Parathyroid adenoma (tissue), 2 donors: ENCODE measurements around the gene SKIC8.

ENCODE experiments used
- H2AFZ ChIP-seq: fragments of 300-600 bp; sonication (generic); one replicate; pipeline ENCODE4 v1.7.0; 2017; ENCODE audit warnings: antibody characterized with exemption, mild to moderate bottlenecking
- H3K27ac ChIP-seq: fragments of 300-600 bp; sonication (generic); one replicate; pipeline ENCODE4 v1.7.0; 2017
- H3K27me3 ChIP-seq: fragments of 300-600 bp; sonication (generic); one replicate; pipeline ENCODE4 v1.7.0; 2017; ENCODE audit warnings: low read length; ENCODE audit not compliant: control insufficient read depth, insufficient read depth
- H3K36me3 ChIP-seq: fragments of 300-600 bp; sonication (generic); one replicate; pipeline ENCODE4 v1.7.0; 2017; ENCODE audit warnings: low read length; ENCODE audit not compliant: control insufficient read depth, insufficient read depth
- H3K4me1 ChIP-seq: fragments of 300-600 bp; sonication (generic); one replicate; pipeline ENCODE4 v1.7.0; 2017; ENCODE audit warnings: control low read depth
- H3K4me2 ChIP-seq: fragments of 300-600 bp; sonication (generic); one replicate; pipeline ENCODE4 v1.7.0; 2017; ENCODE audit warnings: low read length
- H3K4me3 ChIP-seq: fragments of 300-600 bp; sonication (generic); one replicate; pipeline ENCODE4 v1.7.0; 2017; ENCODE audit warnings: low read depth, low read length
- H3K79me2 ChIP-seq: fragments of 300-600 bp; sonication (generic); one replicate; pipeline ENCODE4 v1.7.0; 2017; ENCODE audit warnings: control low read depth
- H3K9ac ChIP-seq: fragments of 300-600 bp; sonication (generic); one replicate; pipeline ENCODE4 v1.7.0; 2017; ENCODE audit warnings: mild to moderate bottlenecking
- H3K9me3 ChIP-seq: fragments of 300-600 bp; sonication (generic); one replicate; pipeline ENCODE4 v1.7.0; 2017; ENCODE audit warnings: low read length; ENCODE audit not compliant: control insufficient read depth
- TF ChIP-seq, protein P1 (sequence below): fragments of 300-600 bp; sonication (generic); IDR thresholded peaks from one replicate; pipeline ENCODE4 v1.7.0; 2017; ENCODE audit warnings: antibody characterized with exemption, mild to moderate bottlenecking
- donor health status: primary hyperparathyroidism.

The SKIC8 gene

DNA sequence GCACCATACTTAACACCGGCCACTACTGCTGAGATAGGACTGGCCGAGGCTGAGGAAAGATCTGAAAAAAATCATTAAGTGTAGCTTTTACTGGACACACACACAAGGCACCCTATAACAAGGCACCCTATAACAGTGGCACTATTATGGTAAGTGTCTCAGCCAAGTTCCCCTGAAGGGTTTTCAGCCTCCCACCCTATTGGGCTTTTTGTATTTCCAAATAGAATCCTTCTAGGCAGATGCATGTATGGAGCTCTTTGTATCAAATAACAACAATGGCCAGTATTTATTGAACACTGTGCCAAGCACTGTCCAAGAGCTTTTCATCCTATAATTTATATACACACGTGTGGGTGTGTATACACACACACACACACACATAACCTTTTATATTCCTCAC lies 41.7 kb downstream of the SKIC8 start:
- no peaks in the 10 kb centered on the region for H3K9me3 ChIP-seq
- H3K36me3 ChIP-seq, result no peaks in the 10 kb centered on the region
- no peak overlapping the region for H2AFZ ChIP-seq
- TF ChIP-seq, protein P1, sequence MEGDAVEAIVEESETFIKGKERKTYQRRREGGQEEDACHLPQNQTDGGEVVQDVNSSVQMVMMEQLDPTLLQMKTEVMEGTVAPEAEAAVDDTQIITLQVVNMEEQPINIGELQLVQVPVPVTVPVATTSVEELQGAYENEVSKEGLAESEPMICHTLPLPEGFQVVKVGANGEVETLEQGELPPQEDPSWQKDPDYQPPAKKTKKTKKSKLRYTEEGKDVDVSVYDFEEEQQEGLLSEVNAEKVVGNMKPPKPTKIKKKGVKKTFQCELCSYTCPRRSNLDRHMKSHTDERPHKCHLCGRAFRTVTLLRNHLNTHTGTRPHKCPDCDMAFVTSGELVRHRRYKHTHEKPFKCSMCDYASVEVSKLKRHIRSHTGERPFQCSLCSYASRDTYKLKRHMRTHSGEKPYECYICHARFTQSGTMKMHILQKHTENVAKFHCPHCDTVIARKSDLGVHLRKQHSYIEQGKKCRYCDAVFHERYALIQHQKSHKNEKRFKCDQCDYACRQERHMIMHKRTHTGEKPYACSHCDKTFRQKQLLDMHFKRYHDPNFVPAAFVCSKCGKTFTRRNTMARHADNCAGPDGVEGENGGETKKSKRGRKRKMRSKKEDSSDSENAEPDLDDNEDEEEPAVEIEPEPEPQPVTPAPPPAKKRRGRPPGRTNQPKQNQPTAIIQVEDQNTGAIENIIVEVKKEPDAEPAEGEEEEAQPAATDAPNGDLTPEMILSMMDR, result no peak
- H3K79me2 ChIP-seq, result no peaks in the 10 kb centered on the region
- no peaks in the 10 kb centered on the region for H3K27me3 ChIP-seq
- H3K4me1 ChIP-seq, result no peaks in the 10 kb centered on the region
- H3K4me2 ChIP-seq, result no peak overlapping the region
- H3K27ac ChIP-seq, result no peak overlapping the region
- H3K4me3 ChIP-seq, result no peak overlapping the region
- no peak overlapping the region for H3K9ac ChIP-seq

DNA sequence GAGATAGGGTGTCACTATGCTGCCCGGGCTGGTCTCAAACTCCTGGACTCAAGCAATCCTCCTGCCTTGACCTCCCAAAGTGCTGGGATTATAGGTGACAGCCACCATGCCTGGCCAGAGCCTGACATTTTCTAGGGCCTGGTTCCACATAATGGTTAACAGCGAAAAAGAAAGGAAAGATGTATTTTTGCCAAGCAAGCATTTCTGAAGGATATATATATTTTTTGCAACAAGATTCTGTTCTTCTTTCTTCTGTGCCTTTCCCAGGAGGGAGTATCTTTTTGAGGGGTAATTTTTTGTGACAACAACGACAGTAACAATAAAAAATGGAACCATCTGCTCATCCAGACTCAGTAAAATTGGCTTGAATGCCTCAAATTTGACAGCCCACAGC lies 43.4 kb downstream of the SKIC8 start:
- no peak overlapping the region for H3K9ac ChIP-seq
- H2AFZ ChIP-seq, result no peak overlapping the region
- no peak overlapping the region for H3K4me2 ChIP-seq
- no peaks in the 10 kb centered on the region for H3K9me3 ChIP-seq
- no peak overlapping the region for H3K4me3 ChIP-seq
- H3K27me3 ChIP-seq, result no peaks in the 10 kb centered on the region
- H3K27ac ChIP-seq, result no peak overlapping the region
- no peaks in the 10 kb centered on the region for H3K79me2 ChIP-seq
- no peaks in the 10 kb centered on the region for H3K4me1 ChIP-seq
- TF ChIP-seq, protein P1, result no peak
- H3K36me3 ChIP-seq, result no peaks in the 10 kb centered on the region

DNA sequence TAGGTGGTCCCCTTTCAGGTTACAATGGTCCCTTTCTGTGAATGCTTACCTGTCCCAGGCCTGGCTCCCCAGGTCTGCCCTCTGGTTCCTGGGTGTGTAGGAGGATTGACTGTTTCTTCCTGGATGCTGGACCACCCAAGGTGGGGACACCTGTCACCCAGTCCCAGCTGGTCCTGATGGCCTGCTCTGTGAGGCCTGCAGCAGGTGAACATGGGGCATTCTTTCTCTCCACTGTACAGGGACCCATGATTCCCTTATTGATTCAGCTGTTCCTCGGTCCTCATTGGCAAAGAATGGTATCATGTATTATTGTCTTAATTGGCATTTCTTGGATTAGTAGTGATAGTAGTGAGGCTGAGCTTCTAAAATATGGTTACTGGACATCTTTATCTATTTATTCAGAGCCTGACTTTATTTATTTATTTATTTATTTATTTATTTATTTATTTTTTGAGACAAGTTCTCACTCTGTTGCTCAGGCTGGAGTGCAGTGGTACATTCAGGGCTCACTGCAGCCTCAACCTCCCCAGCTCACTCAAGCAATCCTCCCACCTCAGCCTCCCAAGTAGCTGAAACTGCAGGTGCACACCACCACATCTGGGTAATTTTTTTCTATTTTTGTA lies 43.9 kb downstream of the SKIC8 start:
- no peak overlapping the region for H3K4me2 ChIP-seq
- no peak overlapping the region for H3K9ac ChIP-seq
- H3K9me3 ChIP-seq, result no peaks in the 10 kb centered on the region
- no peaks in the 10 kb centered on the region for H3K4me1 ChIP-seq
- H3K79me2 ChIP-seq, result no peaks in the 10 kb centered on the region
- H2AFZ ChIP-seq, result no peak overlapping the region
- TF ChIP-seq, protein P1, result no peak
- no peak overlapping the region for H3K4me3 ChIP-seq
- no peak overlapping the region for H3K27ac ChIP-seq
- H3K27me3 ChIP-seq, result no peaks in the 10 kb centered on the region
- no peaks in the 10 kb centered on the region for H3K36me3 ChIP-seq

DNA sequence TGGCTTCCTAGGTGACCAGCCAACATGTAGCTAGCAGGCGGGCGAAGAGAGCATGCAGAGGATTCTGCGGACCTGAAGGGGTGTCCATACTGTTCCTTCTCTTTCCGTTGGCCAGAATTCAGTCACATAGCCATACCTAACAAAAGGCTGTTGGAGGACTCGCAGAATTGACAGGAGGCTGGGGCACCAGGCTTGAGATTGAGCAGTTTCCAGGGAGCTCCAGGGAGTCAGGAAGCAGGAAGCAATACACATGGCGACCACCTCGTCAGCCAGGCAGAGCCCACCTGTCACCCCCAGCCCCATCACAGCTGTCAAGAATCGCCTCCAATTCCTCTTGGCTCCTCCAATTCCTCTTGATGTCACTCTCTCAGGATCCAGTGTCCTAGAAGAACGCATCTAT lies 48.3 kb downstream of the SKIC8 start:
- H2AFZ ChIP-seq, result no peak overlapping the region
- no peaks in the 10 kb centered on the region for H3K36me3 ChIP-seq
- no peaks in the 10 kb centered on the region for H3K4me1 ChIP-seq
- H3K9ac ChIP-seq, result no peak overlapping the region
- H3K79me2 ChIP-seq, result no peaks in the 10 kb centered on the region
- H3K27ac ChIP-seq, result no peak overlapping the region
- TF ChIP-seq, protein P1, result no peak
- no peak overlapping the region for H3K4me2 ChIP-seq
- no peaks in the 10 kb centered on the region for H3K9me3 ChIP-seq
- H3K4me3 ChIP-seq, result no peak overlapping the region
- no peaks in the 10 kb centered on the region for H3K27me3 ChIP-seq

DNA sequence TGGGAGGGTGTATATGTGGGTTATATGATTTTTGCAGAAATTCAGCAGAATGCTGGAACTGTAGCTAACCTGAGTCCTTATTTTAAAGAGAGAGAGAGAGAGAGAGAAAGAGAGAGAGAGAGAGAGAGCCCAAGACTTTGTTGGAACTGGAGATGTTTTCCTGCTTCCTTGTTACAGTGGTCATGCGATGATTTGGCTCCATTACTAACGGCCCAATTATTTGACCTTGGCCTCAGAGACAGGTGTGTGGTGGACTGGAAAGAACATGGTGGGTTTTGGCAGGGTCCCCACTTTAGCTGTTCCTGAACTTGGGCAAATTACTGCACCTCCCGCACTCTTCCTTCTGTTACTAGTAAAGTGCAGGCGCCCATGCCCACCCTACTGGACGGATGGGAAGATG lies 50.3 kb downstream of the SKIC8 start:
- TF ChIP-seq, protein P1, result no peak

More for the DNA sequence above, 50.3 kb downstream of the SKIC8 start:
- no peak overlapping the region for H2AFZ ChIP-seq
- H3K27ac ChIP-seq, result no peak overlapping the region
- H3K36me3 ChIP-seq, result no peaks in the 10 kb centered on the region
- no peaks in the 10 kb centered on the region for H3K9me3 ChIP-seq
- H3K4me2 ChIP-seq, result no peak overlapping the region
- no peaks in the 10 kb centered on the region for H3K27me3 ChIP-seq
- H3K4me1 ChIP-seq, result no peaks in the 10 kb centered on the region
- no peak overlapping the region for H3K9ac ChIP-seq
- no peak overlapping the region for H3K4me3 ChIP-seq
- H3K79me2 ChIP-seq, result no peaks in the 10 kb centered on the region
